Endothelial cell of umbilical vein (primary cell): ENCODE measurements around the gene ANKHD1. TPM values are rescaled to one million over a fixed set of nuclear protein-coding genes. Genes with fewer than 3 reads are reported as not detected.

Experiments used
- BruUV-seq: library from RNA; stranded (reverse); fragments of 400-500 nt; replicated peaks from 2 replicates; lab custom pipeline; 2021; lab: Mats Ljungman, UMichigan
- CTCF ChIA-PET: fragments of 300-600, 350-600 bp; sonication (Branson Sonifier 250); formaldehyde crosslinking; loops from one replicate; lab custom pipeline; 2021; ENCODE audit warnings: antibody characterized with exemption, inconsistent platforms; lab: Charles Lee
- POLR2A ChIA-PET: fragments of 300-600, 350-600 bp; sonication (Branson Sonifier 250); formaldehyde crosslinking; loops from one replicate; lab custom pipeline; 2021; ENCODE audit warnings: antibody characterized with exemption, inconsistent platforms; lab: Charles Lee
- DNase-seq: peaks from one replicate; pipeline ENCODE4 v3.0.0-alpha.2; 2011; ENCODE audit warnings: low read depth, low spot score
- FAIRE-seq: peaks from 2 replicates; lab custom pipeline; 2011; peaks lifted over from hg19 to GRCh38; lab: Jason Lieb, UNC
- H2AFZ ChIP-seq: 2 replicates; pipeline ENCODE4 v1.6.0; 2012; ENCODE audit warnings: low read depth, low read length, control low read depth, inconsistent platforms
- H3K27ac ChIP-seq: 2 replicates; pipeline ENCODE4 v1.5.1; 2011; ENCODE audit warnings: low read depth, mild to moderate bottlenecking, control low read depth, low read length, moderate library complexity; ENCODE audit not compliant: insufficient read depth
- H3K27me3 ChIP-seq, 2 experiments: 2 replicates each; pipeline versions ENCODE4 v1.6.0 to v1.6.1; 2011; ENCODE audit warnings: low read length in 2 of 2, mixed read lengths in 1 of 2; ENCODE audit not compliant: control insufficient read depth in 2 of 2, insufficient read depth in 2 of 2
- H3K36me3 ChIP-seq, 2 experiments: 2 replicates in 1 of 2; 3 replicates in 1 of 2; pipeline ENCODE4 v1.5.1; 2011; ENCODE audit warnings: low read length in 2 of 2, mild to moderate bottlenecking in 1 of 2, moderate library complexity in 1 of 2; ENCODE audit not compliant: control insufficient read depth in 2 of 2, insufficient read depth in 2 of 2; ENCODE audit errors: extremely low read depth in 1 of 2
- H3K4me1 ChIP-seq: 3 replicates; pipeline ENCODE4 v1.5.1; 2011; ENCODE audit warnings: mild to moderate bottlenecking, low read length; ENCODE audit not compliant: control insufficient read depth, insufficient read depth; ENCODE audit errors: extremely low read depth
- H3K4me2 ChIP-seq: 2 replicates; pipeline ENCODE4 v1.6.1; 2011; ENCODE audit warnings: low read length, control low read depth, mixed read lengths; ENCODE audit not compliant: insufficient read depth
- H3K4me3 ChIP-seq, 3 experiments: fragments of 200-600 bp in 1 of 3; sonication (generic), shearing (Covaris generic) in 1 of 3; replicated peaks in 1 of 3; 2 replicates each; pipeline ENCODE4 v1.5.1; 2011 to 2016; ENCODE audit warnings: control low read depth in 3 of 3, low read length in 3 of 3, mild to moderate bottlenecking in 2 of 3, inconsistent platforms in 1 of 3, low read depth in 1 of 3, moderate library complexity in 1 of 3; ENCODE audit not compliant: insufficient read depth in 1 of 3
- H3K79me2 ChIP-seq: 2 replicates; pipeline ENCODE4 v1.6.0; 2012; ENCODE audit warnings: low read length, inconsistent platforms; ENCODE audit not compliant: control insufficient read depth, insufficient read depth
- H3K9ac ChIP-seq: replicated peaks from 2 replicates; pipeline ENCODE3; 2011; ENCODE audit warnings: low read length, control low read depth; ENCODE audit not compliant: insufficient read depth; ENCODE audit errors: extremely low read depth
- H3K9me1 ChIP-seq: replicated peaks from 3 replicates; pipeline ENCODE4 v1.6.0; 2011; ENCODE audit warnings: mild to moderate bottlenecking, low read length; ENCODE audit not compliant: control insufficient read depth, insufficient read depth; ENCODE audit errors: extremely low read depth
- H3K9me3 ChIP-seq: replicated peaks from 2 replicates; pipeline ENCODE4 v1.5.1; 2012; ENCODE audit warnings: low read length, inconsistent platforms; ENCODE audit not compliant: control insufficient read depth, insufficient read depth
- H4K20me1 ChIP-seq: replicated peaks from 2 replicates; pipeline ENCODE3; 2011; ENCODE audit warnings: mild to moderate bottlenecking, low read length; ENCODE audit not compliant: control insufficient read depth, insufficient read depth; ENCODE audit errors: extremely low read depth
- EZH2 ChIP-seq: IDR thresholded peaks from 2 replicates; pipeline ENCODE4 v1.6.1; 2012; ENCODE audit warnings: borderline replicate concordance, low read depth, mild to moderate bottlenecking, moderate library complexity, low read length, inconsistent platforms; ENCODE audit not compliant: severe bottlenecking
- FOS ChIP-seq: IDR thresholded peaks from 2 replicates; pipeline ENCODE4 v1.6.1; 2011; ENCODE audit warnings: mild to moderate bottlenecking, low read length, moderate library complexity, borderline replicate concordance; ENCODE audit not compliant: insufficient read depth
- GATA2 ChIP-seq: IDR thresholded peaks from 2 replicates; pipeline ENCODE4 v1.7.0; 2011; ENCODE audit warnings: low read depth, mild to moderate bottlenecking, moderate library complexity, mixed read lengths, low read length; ENCODE audit not compliant: insufficient read length, insufficient read depth
- JUN ChIP-seq: IDR thresholded peaks from 2 replicates; pipeline ENCODE4 v1.6.1; 2011; ENCODE audit warnings: borderline replicate concordance, low read depth; ENCODE audit not compliant: insufficient read length, insufficient read depth
- MYC ChIP-seq: IDR thresholded peaks from one replicate; pipeline ENCODE4 v1.6.1; 2011; ENCODE audit warnings: mild to moderate bottlenecking, low read depth, low read length
- POLR2A ChIP-seq: IDR thresholded peaks from 2 replicates; pipeline ENCODE4 v1.6.1; 2012; ENCODE audit warnings: low read depth, mild to moderate bottlenecking, control low read depth, low read length
- POLR2AphosphoS5 ChIP-seq: IDR thresholded peaks from 2 replicates; pipeline ENCODE4 v1.6.1; 2012; ENCODE audit warnings: low read depth, mild to moderate bottlenecking, control low read depth, low read length, moderate library complexity; ENCODE audit not compliant: insufficient read depth
- dilution Hi-C: fragments of 300-500 bp; cut with MboI; formaldehyde crosslinking; loops from one replicate; pipeline ENCODE4 v1.15.0; 2019; ENCODE audit warnings: low sequenced_read_pairs; ENCODE audit not compliant: extremely low pct_ligation_motif_present
- intact Hi-C: fragments of 100-400 bp; cut with micrococcal nuclease; formaldehyde crosslinking; loops from one replicate; pipeline ENCODE4 v1.10.0; 2022
- polyA plus RNA-seq, 4 experiments: library from polyadenylated mRNA; depleted of rRNA in 3 of 4; stranded (reverse) in 3 of 4; unstranded in 1 of 4; fragments of >200 nt; gene quantifications; 2 replicates each; pipeline versions ENCODE4 v1.2.1 to v1.2.3, GENCODE V29; 2011 to 2012; ENCODE audit warnings: missing spikeins in 1 of 4
- total RNA-seq: library from RNA; stranded (reverse); gene quantifications from 2 replicates; pipeline ENCODE4 v1.2.3, GENCODE V29; 2021
- TF ChIP-seq, protein P1 (sequence below): IDR thresholded peaks from 2 replicates; pipeline ENCODE4 v1.6.1; 2011; ENCODE audit not compliant: insufficient read depth, insufficient read length
- TF ChIP-seq, protein P2 (sequence below), 2 donors: IDR thresholded peaks; 1 replicate in 1 of 2; 2 replicates in 1 of 2; pipeline ENCODE4 v1.5.1; 2011; ENCODE audit warnings: low read length in 2 of 2, mild to moderate bottlenecking in 2 of 2, moderate library complexity in 2 of 2, control low read depth in 1 of 2, inconsistent platforms in 1 of 2, low read depth in 1 of 2; ENCODE audit not compliant: insufficient read depth in 1 of 2; ENCODE audit errors: extremely low read depth in 1 of 2

ANKHD1 gene
- total and polyA plus RNA-seq, 2 donors (not counting 3 experiments of a cell fraction or from before 2014, with no cell fraction given), result 56.1 to 87.0 TPM

DNA sequence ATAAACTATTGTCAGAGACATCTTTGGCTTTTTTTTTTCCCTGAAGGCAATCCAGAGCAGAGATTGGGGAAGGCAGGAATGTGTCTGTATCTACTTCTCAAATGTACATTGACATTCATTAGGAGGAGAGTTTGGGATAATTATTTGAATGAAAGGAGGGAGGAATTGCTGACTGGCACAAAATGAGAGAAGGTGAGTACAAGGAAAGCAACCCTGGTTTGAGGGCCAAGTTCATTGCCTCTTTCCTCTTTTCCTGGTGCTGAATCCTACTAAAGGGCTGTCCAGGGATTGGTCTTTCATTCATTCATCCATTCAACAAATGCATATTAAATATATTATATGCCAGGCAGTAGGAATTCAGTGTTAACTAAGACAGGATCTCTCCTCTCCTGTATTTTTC, 18.8 kb upstream of the ANKHD1 start:
- H3K9ac ChIP-seq, result no peak overlapping the region
- H3K9me3 ChIP-seq, result no peaks in the 10 kb centered on the region
- BruUV-seq, result no TSS peak
- CTCF ChIA-PET, result interaction anchor here (0.6 to 4.6 kb wide), 5 partner anchors 9 to 263 kb away, joined by 3 to 28 read pairs (median 4); no protein-coding TSS in a partner anchor
- no peak for DNase-seq
- no peak for TF ChIP-seq FOS
- no peak for TF ChIP-seq POLR2AphosphoS5
- no peak for TF ChIP-seq JUN
- TF ChIP-seq, protein P1, sequence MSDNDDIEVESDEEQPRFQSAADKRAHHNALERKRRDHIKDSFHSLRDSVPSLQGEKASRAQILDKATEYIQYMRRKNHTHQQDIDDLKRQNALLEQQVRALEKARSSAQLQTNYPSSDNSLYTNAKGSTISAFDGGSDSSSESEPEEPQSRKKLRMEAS, result no peak
- TF ChIP-seq MYC, result no peak
- no peak for TF ChIP-seq EZH2
- TF ChIP-seq GATA2, result no peak
- TF ChIP-seq POLR2A, result no peak
- TF ChIP-seq, protein P2, sequence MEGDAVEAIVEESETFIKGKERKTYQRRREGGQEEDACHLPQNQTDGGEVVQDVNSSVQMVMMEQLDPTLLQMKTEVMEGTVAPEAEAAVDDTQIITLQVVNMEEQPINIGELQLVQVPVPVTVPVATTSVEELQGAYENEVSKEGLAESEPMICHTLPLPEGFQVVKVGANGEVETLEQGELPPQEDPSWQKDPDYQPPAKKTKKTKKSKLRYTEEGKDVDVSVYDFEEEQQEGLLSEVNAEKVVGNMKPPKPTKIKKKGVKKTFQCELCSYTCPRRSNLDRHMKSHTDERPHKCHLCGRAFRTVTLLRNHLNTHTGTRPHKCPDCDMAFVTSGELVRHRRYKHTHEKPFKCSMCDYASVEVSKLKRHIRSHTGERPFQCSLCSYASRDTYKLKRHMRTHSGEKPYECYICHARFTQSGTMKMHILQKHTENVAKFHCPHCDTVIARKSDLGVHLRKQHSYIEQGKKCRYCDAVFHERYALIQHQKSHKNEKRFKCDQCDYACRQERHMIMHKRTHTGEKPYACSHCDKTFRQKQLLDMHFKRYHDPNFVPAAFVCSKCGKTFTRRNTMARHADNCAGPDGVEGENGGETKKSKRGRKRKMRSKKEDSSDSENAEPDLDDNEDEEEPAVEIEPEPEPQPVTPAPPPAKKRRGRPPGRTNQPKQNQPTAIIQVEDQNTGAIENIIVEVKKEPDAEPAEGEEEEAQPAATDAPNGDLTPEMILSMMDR (IDR thresholded peaks at IDR 0.05; ENCODE audit: extremely low read depth in 1 of 2, insufficient read depth in 1 of 2, low read depth in 1 of 2, low read length in 2 of 2), result no peak
- no peaks in the 10 kb centered on the region for H3K27me3 ChIP-seq
- no peak overlapping the region for H3K27ac ChIP-seq
- no peaks in the 10 kb centered on the region for H3K9me1 ChIP-seq
- no peak for FAIRE-seq
- no peak overlapping the region for H3K4me3 ChIP-seq
- peaks cover 12% of the 10 kb centered on the region for H3K4me1 ChIP-seq
- no peaks in the 10 kb centered on the region for H4K20me1 ChIP-seq
- POLR2A ChIA-PET, result no interaction called here
- H2AFZ ChIP-seq, result no peak overlapping the region
- H3K4me2 ChIP-seq, result no peak overlapping the region
- intact Hi-C loops (no loop called here), dilution Hi-C loops (no loop called here)
- no peaks in the 10 kb centered on the region for H3K79me2 ChIP-seq
- no peaks in the 10 kb centered on the region for H3K36me3 ChIP-seq
